HCT116 (cell line): ENCODE results near the gene KRT73.

Experiments used
- CTCF ChIP-seq, 3 experiments: fragments of 200-600 bp in 1 of 3; sonication (generic) in 1 of 3; IDR thresholded peaks in 2 of 3; conservative IDR thresholded peaks in 1 of 3; 2 replicates each; pipeline ENCODE4 v1.5.1; 2012 to 2017; ENCODE audit warnings: low read depth in 2 of 3, low read length in 2 of 3, antibody characterized with exemption in 1 of 3, borderline replicate concordance in 1 of 3, control low read depth in 1 of 3, mild to moderate bottlenecking in 1 of 3, mixed read lengths in 1 of 3, mixed run types in 1 of 3, moderate library complexity in 1 of 3; ENCODE audit not compliant: insufficient read depth in 1 of 3
- EZH2 ChIP-seq: fragments of 200-600 bp; sonication (generic); IDR thresholded peaks from 2 replicates; pipeline ENCODE4 v1.6.1; 2017; ENCODE audit warnings: antibody characterized with exemption, mixed run types
- POLR2AphosphoS5 ChIP-seq: IDR thresholded peaks from 2 replicates; pipeline ENCODE4 v1.6.1; 2011; ENCODE audit warnings: mild to moderate bottlenecking, low read depth, low read length, moderate library complexity
- SIN3A ChIP-seq: IDR thresholded peaks from 2 replicates; pipeline ENCODE4 v1.6.1; 2012; ENCODE audit warnings: low read depth
- SP1 ChIP-seq: IDR thresholded peaks from 2 replicates; pipeline ENCODE4 v1.6.1; 2012; ENCODE audit warnings: low read depth
- TCF7L2 ChIP-seq: IDR thresholded peaks from 2 replicates; pipeline ENCODE4 v1.7.0; 2011; ENCODE audit warnings: borderline replicate concordance, inconsistent platforms; ENCODE audit not compliant: insufficient read depth, insufficient read length; ENCODE audit errors: extremely low read depth
- YY1 ChIP-seq: IDR thresholded peaks from 2 replicates; pipeline ENCODE4 v1.6.1; 2011; ENCODE audit warnings: low read length, low read depth, moderate library complexity, mild to moderate bottlenecking; ENCODE audit not compliant: insufficient replicate concordance; ENCODE audit errors: extremely low read depth
- ZFX ChIP-seq: fragments of 450-650 bp; IDR thresholded peaks from 2 replicates; pipeline ENCODE4 v1.6.1; 2017

GRCh38 chr12:52577316-52577715, 41.0 kb downstream of the KRT73 start:
- TF ChIP-seq CTCF (IDR thresholded peaks at IDR 0.05 in 2 of 3, conservative IDR thresholded peaks at IDR 0.05 in 1 of 3; ENCODE audit: borderline replicate concordance in 1 of 3, insufficient read depth in 1 of 3, low read depth in 2 of 3, low read length in 2 of 3) (no peak), POLR2AphosphoS5 (no peak), SIN3A (no peak), EZH2 (no peak), TCF7L2 (no peak), YY1 (no peak), SP1 (no peak), ZFX (no peak)
